ENCODE data around the gene PTPRK. TPM values are rescaled to one million over a fixed set of nuclear protein-coding genes. Genes with fewer than 3 reads are reported as not detected.

The PTPRK gene
- total and polyA plus RNA-seq, 7 donors, result 6.0 to 51.3 (median 46.7) TPM

DNA sequence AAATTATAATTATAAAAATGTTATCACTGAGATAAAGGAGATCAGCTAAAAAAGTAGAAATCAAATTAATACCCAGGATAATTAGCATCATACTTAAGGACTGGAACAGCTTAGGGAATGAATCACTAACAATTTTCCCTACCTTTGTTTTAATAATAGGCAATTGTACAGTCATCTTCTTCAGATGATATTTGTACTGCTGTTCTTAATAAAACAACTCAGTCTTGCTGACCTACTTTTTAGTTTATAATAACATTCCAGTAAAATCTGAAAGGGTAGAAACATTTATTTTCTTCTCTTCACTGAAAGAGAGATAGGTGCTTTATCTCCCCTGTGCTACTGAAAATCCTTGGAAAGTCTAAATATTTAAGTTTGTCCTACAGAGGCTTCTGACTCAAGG is 348.3 kb downstream of the PTPRK start:
- intact Hi-C loops (cut with DNase I), result no loop called here
- Histone ChIP-seq H3K27ac (no peak overlapping the region), H3K27me3 (no peaks in the 10 kb centered on the region), H3K4me3 (no peak overlapping the region), H3K4me1 (peaks cover 0 to 27% (median 14%) of the 10 kb centered on the region in 4 donors), H3K9me3 (no peaks in the 10 kb centered on the region), H3K36me3 (no peaks in the 10 kb centered on the region)
- TF ChIP-seq POLR2AphosphoS5 (IDR thresholded peaks at IDR 0.05), result no peak
- no peak for TF ChIP-seq POLR2A (IDR thresholded peaks at IDR 0.05)
- TF ChIP-seq, protein P1, sequence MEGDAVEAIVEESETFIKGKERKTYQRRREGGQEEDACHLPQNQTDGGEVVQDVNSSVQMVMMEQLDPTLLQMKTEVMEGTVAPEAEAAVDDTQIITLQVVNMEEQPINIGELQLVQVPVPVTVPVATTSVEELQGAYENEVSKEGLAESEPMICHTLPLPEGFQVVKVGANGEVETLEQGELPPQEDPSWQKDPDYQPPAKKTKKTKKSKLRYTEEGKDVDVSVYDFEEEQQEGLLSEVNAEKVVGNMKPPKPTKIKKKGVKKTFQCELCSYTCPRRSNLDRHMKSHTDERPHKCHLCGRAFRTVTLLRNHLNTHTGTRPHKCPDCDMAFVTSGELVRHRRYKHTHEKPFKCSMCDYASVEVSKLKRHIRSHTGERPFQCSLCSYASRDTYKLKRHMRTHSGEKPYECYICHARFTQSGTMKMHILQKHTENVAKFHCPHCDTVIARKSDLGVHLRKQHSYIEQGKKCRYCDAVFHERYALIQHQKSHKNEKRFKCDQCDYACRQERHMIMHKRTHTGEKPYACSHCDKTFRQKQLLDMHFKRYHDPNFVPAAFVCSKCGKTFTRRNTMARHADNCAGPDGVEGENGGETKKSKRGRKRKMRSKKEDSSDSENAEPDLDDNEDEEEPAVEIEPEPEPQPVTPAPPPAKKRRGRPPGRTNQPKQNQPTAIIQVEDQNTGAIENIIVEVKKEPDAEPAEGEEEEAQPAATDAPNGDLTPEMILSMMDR (IDR thresholded peaks at IDR 0.05), result no peak
- no peak for TF ChIP-seq EP300 (IDR thresholded peaks at IDR 0.05)
- no peak for DNase-seq

DNA sequence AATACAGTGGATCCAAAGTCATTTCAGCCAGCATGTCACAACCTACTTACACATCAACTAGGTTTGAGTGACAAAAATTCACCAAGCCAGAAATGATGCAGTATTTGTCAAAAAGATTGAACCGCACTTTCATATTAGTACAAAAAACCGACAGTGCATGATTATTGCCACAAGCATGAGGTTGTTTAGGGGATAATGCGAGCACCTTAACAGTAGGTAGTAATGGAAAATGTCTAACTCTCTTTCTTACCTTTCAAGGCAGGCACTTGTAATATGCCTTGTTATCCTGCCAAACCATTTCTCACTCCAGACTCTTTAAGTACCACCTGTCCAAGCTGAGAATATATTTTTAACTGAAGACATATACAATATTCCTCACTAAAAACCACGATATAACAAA is 349.2 kb downstream of the PTPRK start:
- no peaks in the 10 kb centered on the region for H3K27me3 ChIP-seq

DNA sequence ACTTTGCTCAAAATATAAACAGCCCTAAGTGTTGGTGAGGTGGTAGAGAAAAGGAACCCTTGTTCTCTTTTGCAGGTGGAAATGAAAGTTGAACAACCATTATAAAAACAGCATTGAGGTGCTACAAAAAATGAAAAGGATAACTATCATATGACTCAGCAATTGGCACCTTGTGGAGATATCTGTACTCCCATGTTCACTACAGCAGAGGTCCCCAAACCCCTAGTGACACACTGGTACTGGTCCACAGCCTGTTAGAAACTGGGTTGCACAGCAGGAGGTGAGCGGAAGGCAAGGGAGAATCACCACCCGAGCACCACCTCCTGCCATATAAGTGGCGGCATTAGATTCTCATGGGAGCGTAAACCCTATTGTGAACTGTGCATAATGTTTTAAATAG is 352.2 kb downstream of the PTPRK start:
- H3K36me3 ChIP-seq, result no peaks in the 10 kb centered on the region
- no peak for TF ChIP-seq POLR2AphosphoS5 (IDR thresholded peaks at IDR 0.05)
- TF ChIP-seq POLR2A (IDR thresholded peaks at IDR 0.05), result no peak
- TF ChIP-seq, protein P1 (IDR thresholded peaks at IDR 0.05), result no peak
- H3K27ac ChIP-seq, result no peak overlapping the region
- DNase-seq, result no peak
- peaks cover 0 to 24% (median 11%) of the 10 kb centered on the region in 4 donors for H3K4me1 ChIP-seq
- no peak overlapping the region for H3K4me3 ChIP-seq
- WGBS, 2 donors, result 97 to 99% methylated on average over 4 of the region's 4 CpGs
- H3K9me3 ChIP-seq, result no peaks in the 10 kb centered on the region
- no peaks in the 10 kb centered on the region for H3K27me3 ChIP-seq
- intact Hi-C loops (cut with DNase I), result no loop called here

More for the DNA sequence above, 349.2 kb downstream of the PTPRK start:
- 95 to 96% methylated on average over 4 of the region's 4 CpGs for WGBS, 2 donors
- TF ChIP-seq EP300 (IDR thresholded peaks at IDR 0.05) (no peak), POLR2AphosphoS5 (IDR thresholded peaks at IDR 0.05) (no peak), POLR2A (IDR thresholded peaks at IDR 0.05) (no peak)
- TF ChIP-seq, protein P1 (IDR thresholded peaks at IDR 0.05), result no peak
- no peak for DNase-seq
- no peak overlapping the region for H3K27ac ChIP-seq
- no peaks in the 10 kb centered on the region for H3K9me3 ChIP-seq
- no peak overlapping the region for H3K4me3 ChIP-seq
- peaks cover 0 to 27% (median 14%) of the 10 kb centered on the region in 4 donors for H3K4me1 ChIP-seq
- intact Hi-C loops (cut with DNase I), result no loop called here
- no peaks in the 10 kb centered on the region for H3K36me3 ChIP-seq

DNA sequence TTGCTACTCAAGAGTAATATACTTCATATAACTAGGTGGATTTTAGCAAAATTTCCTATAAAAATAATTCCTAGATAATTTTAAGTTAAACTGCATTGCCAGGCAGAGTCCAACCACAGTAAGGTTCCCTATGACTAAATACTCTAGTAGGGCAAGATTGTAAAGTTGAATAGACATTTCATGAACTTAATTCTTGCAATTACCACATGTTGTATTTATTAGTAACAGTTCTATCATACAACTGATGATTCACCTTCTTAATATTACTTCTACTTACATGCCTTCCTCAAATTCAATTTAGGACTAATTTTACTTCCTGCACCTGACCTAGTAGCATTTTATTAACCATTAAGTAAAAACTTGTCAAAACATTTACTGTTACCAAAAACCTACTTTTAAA is 352.8 kb downstream of the PTPRK start:
- TF ChIP-seq, protein P1 (IDR thresholded peaks at IDR 0.05), result no peak
- no peak for TF ChIP-seq POLR2AphosphoS5 (IDR thresholded peaks at IDR 0.05)
- TF ChIP-seq POLR2A (IDR thresholded peaks at IDR 0.05), result no peak
- no peak for TF ChIP-seq EP300 (IDR thresholded peaks at IDR 0.05)
- no peaks in the 10 kb centered on the region for H3K9me3 ChIP-seq
- intact Hi-C loops (cut with DNase I), result no loop called here

DNA sequence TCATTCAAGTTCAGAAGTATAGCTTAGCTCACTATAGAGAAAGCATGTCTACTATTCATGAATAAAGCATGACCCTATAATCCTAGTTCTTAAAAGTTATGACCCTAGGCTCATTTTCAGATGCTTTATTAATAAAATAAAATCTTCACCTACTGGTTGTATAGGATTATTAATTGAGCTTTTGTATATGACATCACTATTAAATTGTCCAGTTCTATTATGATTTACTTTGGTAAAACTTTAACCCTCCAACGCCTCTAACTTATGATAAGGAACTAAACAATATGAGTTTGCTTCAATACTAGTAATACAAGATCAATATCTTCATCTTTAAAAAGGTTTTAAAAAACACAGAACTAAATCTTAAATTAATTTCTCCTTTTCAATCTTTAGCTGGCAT is 356.1 kb downstream of the PTPRK start:
- Histone ChIP-seq H3K27ac (no peak overlapping the region), H3K4me1 (no peaks in the 10 kb centered on the region), H3K4me3 (no peak overlapping the region), H3K27me3 (no peaks in the 10 kb centered on the region), H3K9me3 (no peaks in the 10 kb centered on the region), H3K36me3 (no peaks in the 10 kb centered on the region)
- TF ChIP-seq EP300 (IDR thresholded peaks at IDR 0.05) (no peak), POLR2A (IDR thresholded peaks at IDR 0.05) (no peak), POLR2AphosphoS5 (IDR thresholded peaks at IDR 0.05) (no peak)
- TF ChIP-seq, protein P1 (IDR thresholded peaks at IDR 0.05), result no peak
- 68 to 82% methylated on average over 1 of the region's 1 CpG for WGBS, 2 donors
- DNase-seq, result no peak
- intact Hi-C loops (cut with DNase I), result no loop called here

More for the DNA sequence above, 352.8 kb downstream of the PTPRK start:
- DNase-seq, result no peak
- peaks cover 0 to 17% (median 7%) of the 10 kb centered on the region in 4 donors for H3K4me1 ChIP-seq
- no peak overlapping the region for H3K4me3 ChIP-seq
- no peaks in the 10 kb centered on the region for H3K27me3 ChIP-seq
- H3K36me3 ChIP-seq, result no peaks in the 10 kb centered on the region
- no peak overlapping the region for H3K27ac ChIP-seq

Data from sigmoid colon (tissue), 7 donors.